Endothelial cell of umbilical vein (primary cell): ENCODE measurements around the gene CRB1. TPM values are rescaled to one million over a fixed set of nuclear protein-coding genes. Genes with fewer than 3 reads are reported as not detected.

Experiments used
- BruUV-seq: library from RNA; stranded (reverse); fragments of 400-500 nt; replicated peaks from 2 replicates; lab custom pipeline; 2021; lab: Mats Ljungman, UMichigan
- CTCF ChIA-PET: fragments of 300-600, 350-600 bp; sonication (Branson Sonifier 250); formaldehyde crosslinking; loops from one replicate; lab custom pipeline; 2021; ENCODE audit warnings: antibody characterized with exemption, inconsistent platforms; lab: Charles Lee
- POLR2A ChIA-PET: fragments of 300-600, 350-600 bp; sonication (Branson Sonifier 250); formaldehyde crosslinking; loops from one replicate; lab custom pipeline; 2021; ENCODE audit warnings: antibody characterized with exemption, inconsistent platforms; lab: Charles Lee
- DNase-seq: peaks from one replicate; pipeline ENCODE4 v3.0.0-alpha.2; 2011; ENCODE audit warnings: low read depth, low spot score
- FAIRE-seq: peaks from 2 replicates; lab custom pipeline; 2011; peaks lifted over from hg19 to GRCh38; lab: Jason Lieb, UNC
- H2AFZ ChIP-seq: 2 replicates; pipeline ENCODE4 v1.6.0; 2012; ENCODE audit warnings: low read depth, low read length, control low read depth, inconsistent platforms
- H3K27ac ChIP-seq: 2 replicates; pipeline ENCODE4 v1.5.1; 2011; ENCODE audit warnings: low read depth, mild to moderate bottlenecking, control low read depth, low read length, moderate library complexity; ENCODE audit not compliant: insufficient read depth
- H3K27me3 ChIP-seq, 2 experiments: 2 replicates each; pipeline versions ENCODE4 v1.6.0 to v1.6.1; 2011; ENCODE audit warnings: low read length in 2 of 2, mixed read lengths in 1 of 2; ENCODE audit not compliant: control insufficient read depth in 2 of 2, insufficient read depth in 2 of 2
- H3K36me3 ChIP-seq, 2 experiments: 2 replicates in 1 of 2; 3 replicates in 1 of 2; pipeline ENCODE4 v1.5.1; 2011; ENCODE audit warnings: low read length in 2 of 2, mild to moderate bottlenecking in 1 of 2, moderate library complexity in 1 of 2; ENCODE audit not compliant: control insufficient read depth in 2 of 2, insufficient read depth in 2 of 2; ENCODE audit errors: extremely low read depth in 1 of 2
- H3K4me1 ChIP-seq: 3 replicates; pipeline ENCODE4 v1.5.1; 2011; ENCODE audit warnings: mild to moderate bottlenecking, low read length; ENCODE audit not compliant: control insufficient read depth, insufficient read depth; ENCODE audit errors: extremely low read depth
- H3K4me2 ChIP-seq: 2 replicates; pipeline ENCODE4 v1.6.1; 2011; ENCODE audit warnings: low read length, control low read depth, mixed read lengths; ENCODE audit not compliant: insufficient read depth
- H3K4me3 ChIP-seq, 3 experiments: fragments of 200-600 bp in 1 of 3; sonication (generic), shearing (Covaris generic) in 1 of 3; replicated peaks in 1 of 3; 2 replicates each; pipeline ENCODE4 v1.5.1; 2011 to 2016; ENCODE audit warnings: control low read depth in 3 of 3, low read length in 3 of 3, mild to moderate bottlenecking in 2 of 3, inconsistent platforms in 1 of 3, low read depth in 1 of 3, moderate library complexity in 1 of 3; ENCODE audit not compliant: insufficient read depth in 1 of 3
- H3K79me2 ChIP-seq: 2 replicates; pipeline ENCODE4 v1.6.0; 2012; ENCODE audit warnings: low read length, inconsistent platforms; ENCODE audit not compliant: control insufficient read depth, insufficient read depth
- H3K9ac ChIP-seq: replicated peaks from 2 replicates; pipeline ENCODE3; 2011; ENCODE audit warnings: low read length, control low read depth; ENCODE audit not compliant: insufficient read depth; ENCODE audit errors: extremely low read depth
- H3K9me1 ChIP-seq: replicated peaks from 3 replicates; pipeline ENCODE4 v1.6.0; 2011; ENCODE audit warnings: mild to moderate bottlenecking, low read length; ENCODE audit not compliant: control insufficient read depth, insufficient read depth; ENCODE audit errors: extremely low read depth
- H3K9me3 ChIP-seq: replicated peaks from 2 replicates; pipeline ENCODE4 v1.5.1; 2012; ENCODE audit warnings: low read length, inconsistent platforms; ENCODE audit not compliant: control insufficient read depth, insufficient read depth
- H4K20me1 ChIP-seq: replicated peaks from 2 replicates; pipeline ENCODE3; 2011; ENCODE audit warnings: mild to moderate bottlenecking, low read length; ENCODE audit not compliant: control insufficient read depth, insufficient read depth; ENCODE audit errors: extremely low read depth
- EZH2 ChIP-seq: IDR thresholded peaks from 2 replicates; pipeline ENCODE4 v1.6.1; 2012; ENCODE audit warnings: borderline replicate concordance, low read depth, mild to moderate bottlenecking, moderate library complexity, low read length, inconsistent platforms; ENCODE audit not compliant: severe bottlenecking
- FOS ChIP-seq: IDR thresholded peaks from 2 replicates; pipeline ENCODE4 v1.6.1; 2011; ENCODE audit warnings: mild to moderate bottlenecking, low read length, moderate library complexity, borderline replicate concordance; ENCODE audit not compliant: insufficient read depth
- GATA2 ChIP-seq: IDR thresholded peaks from 2 replicates; pipeline ENCODE4 v1.7.0; 2011; ENCODE audit warnings: low read depth, mild to moderate bottlenecking, moderate library complexity, mixed read lengths, low read length; ENCODE audit not compliant: insufficient read length, insufficient read depth
- JUN ChIP-seq: IDR thresholded peaks from 2 replicates; pipeline ENCODE4 v1.6.1; 2011; ENCODE audit warnings: borderline replicate concordance, low read depth; ENCODE audit not compliant: insufficient read length, insufficient read depth
- MYC ChIP-seq: IDR thresholded peaks from one replicate; pipeline ENCODE4 v1.6.1; 2011; ENCODE audit warnings: mild to moderate bottlenecking, low read depth, low read length
- POLR2A ChIP-seq: IDR thresholded peaks from 2 replicates; pipeline ENCODE4 v1.6.1; 2012; ENCODE audit warnings: low read depth, mild to moderate bottlenecking, control low read depth, low read length
- POLR2AphosphoS5 ChIP-seq: IDR thresholded peaks from 2 replicates; pipeline ENCODE4 v1.6.1; 2012; ENCODE audit warnings: low read depth, mild to moderate bottlenecking, control low read depth, low read length, moderate library complexity; ENCODE audit not compliant: insufficient read depth
- dilution Hi-C: fragments of 300-500 bp; cut with MboI; formaldehyde crosslinking; loops from one replicate; pipeline ENCODE4 v1.15.0; 2019; ENCODE audit warnings: low sequenced_read_pairs; ENCODE audit not compliant: extremely low pct_ligation_motif_present
- intact Hi-C: fragments of 100-400 bp; cut with micrococcal nuclease; formaldehyde crosslinking; loops from one replicate; pipeline ENCODE4 v1.10.0; 2022
- polyA plus RNA-seq, 4 experiments: library from polyadenylated mRNA; depleted of rRNA in 3 of 4; stranded (reverse) in 3 of 4; unstranded in 1 of 4; fragments of >200 nt; gene quantifications; 2 replicates each; pipeline versions ENCODE4 v1.2.1 to v1.2.3, GENCODE V29; 2011 to 2012; ENCODE audit warnings: missing spikeins in 1 of 4
- total RNA-seq: library from RNA; stranded (reverse); gene quantifications from 2 replicates; pipeline ENCODE4 v1.2.3, GENCODE V29; 2021
- TF ChIP-seq, protein P1 (sequence below), 2 donors: IDR thresholded peaks; 1 replicate in 1 of 2; 2 replicates in 1 of 2; pipeline ENCODE4 v1.5.1; 2011; ENCODE audit warnings: low read length in 2 of 2, mild to moderate bottlenecking in 2 of 2, moderate library complexity in 2 of 2, control low read depth in 1 of 2, inconsistent platforms in 1 of 2, low read depth in 1 of 2; ENCODE audit not compliant: insufficient read depth in 1 of 2; ENCODE audit errors: extremely low read depth in 1 of 2
- TF ChIP-seq, protein P2 (sequence below): IDR thresholded peaks from 2 replicates; pipeline ENCODE4 v1.6.1; 2011; ENCODE audit not compliant: insufficient read depth, insufficient read length

Gene CRB1
- total and polyA plus RNA-seq, 2 donors (not counting 3 experiments of a cell fraction or from before 2014, with no cell fraction given), result not detected

DNA sequence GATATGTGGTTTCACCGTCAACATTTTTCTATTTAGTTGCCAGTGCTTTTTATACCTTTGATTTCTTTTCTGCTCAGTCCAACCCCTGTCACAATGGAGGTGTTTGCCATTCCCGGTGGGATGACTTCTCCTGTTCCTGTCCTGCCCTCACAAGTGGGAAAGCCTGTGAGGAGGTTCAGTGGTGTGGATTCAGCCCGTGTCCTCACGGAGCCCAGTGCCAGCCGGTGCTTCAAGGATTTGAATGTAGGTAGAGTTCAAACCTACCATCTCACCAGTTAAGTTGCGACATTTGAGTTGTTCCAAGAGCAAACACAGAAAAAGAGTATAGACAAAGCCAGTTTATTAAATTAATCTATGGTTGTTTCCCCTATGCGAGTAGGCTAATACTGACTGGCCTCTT is 161.3 kb downstream of the CRB1 start:
- FAIRE-seq, result no peak
- ChIA-PET POLR2A (no interaction called here), CTCF (no interaction called here)
- Histone ChIP-seq H2AFZ (no peak overlapping the region), H3K9me3 (no peaks in the 10 kb centered on the region), H3K9ac (no peak overlapping the region), H3K4me2 (no peak overlapping the region), H3K9me1 (no peaks in the 10 kb centered on the region), H3K79me2 (no peaks in the 10 kb centered on the region), H3K4me3 (no peak overlapping the region), H3K27ac (no peak overlapping the region), H3K27me3 (no peaks in the 10 kb centered on the region), H4K20me1 (no peaks in the 10 kb centered on the region), H3K36me3 (no peaks in the 10 kb centered on the region), H3K4me1 (no peaks in the 10 kb centered on the region)
- intact Hi-C loops (no loop called here), dilution Hi-C loops (no loop called here)
- DNase-seq, result no peak
- no TSS peak for BruUV-seq
- no peak for TF ChIP-seq EZH2
- no peak for TF ChIP-seq POLR2AphosphoS5
- no peak for TF ChIP-seq POLR2A
- TF ChIP-seq, protein P1, sequence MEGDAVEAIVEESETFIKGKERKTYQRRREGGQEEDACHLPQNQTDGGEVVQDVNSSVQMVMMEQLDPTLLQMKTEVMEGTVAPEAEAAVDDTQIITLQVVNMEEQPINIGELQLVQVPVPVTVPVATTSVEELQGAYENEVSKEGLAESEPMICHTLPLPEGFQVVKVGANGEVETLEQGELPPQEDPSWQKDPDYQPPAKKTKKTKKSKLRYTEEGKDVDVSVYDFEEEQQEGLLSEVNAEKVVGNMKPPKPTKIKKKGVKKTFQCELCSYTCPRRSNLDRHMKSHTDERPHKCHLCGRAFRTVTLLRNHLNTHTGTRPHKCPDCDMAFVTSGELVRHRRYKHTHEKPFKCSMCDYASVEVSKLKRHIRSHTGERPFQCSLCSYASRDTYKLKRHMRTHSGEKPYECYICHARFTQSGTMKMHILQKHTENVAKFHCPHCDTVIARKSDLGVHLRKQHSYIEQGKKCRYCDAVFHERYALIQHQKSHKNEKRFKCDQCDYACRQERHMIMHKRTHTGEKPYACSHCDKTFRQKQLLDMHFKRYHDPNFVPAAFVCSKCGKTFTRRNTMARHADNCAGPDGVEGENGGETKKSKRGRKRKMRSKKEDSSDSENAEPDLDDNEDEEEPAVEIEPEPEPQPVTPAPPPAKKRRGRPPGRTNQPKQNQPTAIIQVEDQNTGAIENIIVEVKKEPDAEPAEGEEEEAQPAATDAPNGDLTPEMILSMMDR (IDR thresholded peaks at IDR 0.05; ENCODE audit: extremely low read depth in 1 of 2, insufficient read depth in 1 of 2, low read depth in 1 of 2, low read length in 2 of 2), result no peak
- no peak for TF ChIP-seq MYC
- no peak for TF ChIP-seq GATA2
- no peak for TF ChIP-seq JUN
- TF ChIP-seq FOS, result no peak
- TF ChIP-seq, protein P2, sequence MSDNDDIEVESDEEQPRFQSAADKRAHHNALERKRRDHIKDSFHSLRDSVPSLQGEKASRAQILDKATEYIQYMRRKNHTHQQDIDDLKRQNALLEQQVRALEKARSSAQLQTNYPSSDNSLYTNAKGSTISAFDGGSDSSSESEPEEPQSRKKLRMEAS, result no peak
